DLD1 (cell line): ENCODE measurements around the gene RELN.

ENCODE experiments used
- in situ Hi-C: cut with HindIII; loops from 2 replicates; pipeline ENCODE4 v1.10.0; 2017; ENCODE audit warnings: low sequenced_read_pairs

The RELN gene

GRCh38 chr7:103423467-103424179 is 565.8 kb downstream of the RELN start:
- in situ Hi-C loops, result no loop called here
